ENCODE data around the gene BLACAT1. TPM values are rescaled to one million over a fixed set of nuclear protein-coding genes. Genes with fewer than 3 reads are reported as not detected.

BLACAT1 gene
- total RNA-seq, 1 donor from 2014 or later = 0.84 TPM

DNA sequence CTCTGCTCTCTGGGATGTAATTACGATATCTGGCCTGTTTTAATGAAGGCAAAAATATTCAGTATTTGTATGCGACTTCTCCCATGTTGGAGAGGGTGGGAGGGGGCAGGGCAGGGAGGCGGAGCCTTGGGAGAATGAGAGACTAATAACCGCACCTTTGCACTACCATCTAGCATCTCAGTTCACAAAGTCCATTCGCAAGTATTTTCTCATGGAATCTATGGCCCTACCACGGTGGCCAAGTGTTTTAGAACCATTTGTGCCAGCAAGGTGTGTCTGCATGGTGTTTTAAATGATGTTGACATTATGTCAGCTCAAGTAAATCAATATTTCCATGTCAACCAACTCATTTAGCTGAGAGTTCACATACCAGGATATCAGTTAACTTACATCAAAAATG is 14.3 kb upstream of the BLACAT1 start:
- H3K36me3 ChIP-seq = no peaks in the 10 kb centered on the region
- DNase-seq (no peak), ATAC-seq (no peak)
- H3K9me3 ChIP-seq = no peaks in the 10 kb centered on the region
- TF ChIP-seq, protein P1, sequence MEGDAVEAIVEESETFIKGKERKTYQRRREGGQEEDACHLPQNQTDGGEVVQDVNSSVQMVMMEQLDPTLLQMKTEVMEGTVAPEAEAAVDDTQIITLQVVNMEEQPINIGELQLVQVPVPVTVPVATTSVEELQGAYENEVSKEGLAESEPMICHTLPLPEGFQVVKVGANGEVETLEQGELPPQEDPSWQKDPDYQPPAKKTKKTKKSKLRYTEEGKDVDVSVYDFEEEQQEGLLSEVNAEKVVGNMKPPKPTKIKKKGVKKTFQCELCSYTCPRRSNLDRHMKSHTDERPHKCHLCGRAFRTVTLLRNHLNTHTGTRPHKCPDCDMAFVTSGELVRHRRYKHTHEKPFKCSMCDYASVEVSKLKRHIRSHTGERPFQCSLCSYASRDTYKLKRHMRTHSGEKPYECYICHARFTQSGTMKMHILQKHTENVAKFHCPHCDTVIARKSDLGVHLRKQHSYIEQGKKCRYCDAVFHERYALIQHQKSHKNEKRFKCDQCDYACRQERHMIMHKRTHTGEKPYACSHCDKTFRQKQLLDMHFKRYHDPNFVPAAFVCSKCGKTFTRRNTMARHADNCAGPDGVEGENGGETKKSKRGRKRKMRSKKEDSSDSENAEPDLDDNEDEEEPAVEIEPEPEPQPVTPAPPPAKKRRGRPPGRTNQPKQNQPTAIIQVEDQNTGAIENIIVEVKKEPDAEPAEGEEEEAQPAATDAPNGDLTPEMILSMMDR (IDR thresholded peaks at IDR 0.05) = no peak
- H3K27me3 ChIP-seq = peaks cover 7% of the 10 kb centered on the region
- intact Hi-C loops (cut with DNase I) = no loop called here
- H3K27ac ChIP-seq = no peak overlapping the region
- H3K4me3 ChIP-seq = no peak overlapping the region
- no peaks in the 10 kb centered on the region for H3K4me1 ChIP-seq

DNA sequence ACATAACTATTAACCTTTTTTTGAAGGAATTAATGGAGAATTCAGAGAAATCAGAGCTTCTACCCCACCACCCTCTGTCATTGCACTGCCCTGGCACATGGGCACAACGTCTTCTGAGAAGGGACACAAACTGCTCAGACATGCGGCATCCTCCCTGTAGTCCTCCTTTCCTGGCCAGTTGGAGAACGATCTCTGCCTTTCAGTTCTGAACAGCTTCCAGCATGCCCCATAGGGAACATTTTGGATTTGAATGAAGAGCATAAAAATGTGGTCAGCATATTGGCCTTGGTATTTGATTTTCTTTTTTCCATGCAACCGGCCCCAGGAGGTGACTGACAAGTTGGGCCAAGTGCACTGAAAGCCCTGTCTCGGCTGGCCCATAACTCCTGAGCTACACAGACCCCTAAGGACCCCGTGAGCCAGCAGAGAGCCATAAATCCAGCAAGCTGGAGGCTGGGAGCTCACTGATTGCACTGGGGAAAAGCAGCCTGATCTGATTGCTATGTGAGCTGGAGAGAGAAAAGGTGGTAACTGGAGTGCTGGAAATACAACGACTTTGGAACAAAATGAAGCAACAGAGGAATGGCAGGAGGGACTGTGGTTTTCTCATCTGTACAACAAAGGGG is 10.9 kb upstream of the BLACAT1 start:
- intact Hi-C loops (cut with DNase I) = no loop called here
- Histone ChIP-seq H3K27me3 (peaks cover 7% of the 10 kb centered on the region), H3K36me3 (no peaks in the 10 kb centered on the region), H3K9me3 (no peaks in the 10 kb centered on the region), H3K4me3 (no peak overlapping the region), H3K4me1 (no peaks in the 10 kb centered on the region), H3K27ac (no peak overlapping the region)
- ATAC-seq (no peak), DNase-seq (no peak)
- TF ChIP-seq, protein P1 (IDR thresholded peaks at IDR 0.05) = no peak

DNA sequence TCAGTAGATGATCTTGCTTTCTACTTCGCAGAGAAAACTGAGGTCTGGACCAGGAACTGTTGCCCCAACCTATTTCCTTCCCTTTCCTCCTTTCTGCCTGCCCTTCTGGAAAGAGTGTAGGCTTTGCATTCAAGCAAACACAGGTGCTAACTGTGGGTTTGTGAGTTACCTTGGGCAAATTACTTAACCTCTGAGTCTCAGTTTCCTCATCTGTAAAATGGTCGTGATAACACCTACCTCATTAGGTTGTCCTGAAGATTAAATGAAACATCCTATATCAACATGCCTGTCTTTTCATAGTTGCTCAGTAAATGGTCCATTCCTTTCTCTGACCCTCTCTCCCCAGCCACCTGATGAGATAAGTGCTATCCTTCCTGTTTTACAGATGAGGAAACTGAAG is 9.5 kb upstream of the BLACAT1 start:
- DNase-seq (no peak), ATAC-seq (no peak)
- H3K9me3 ChIP-seq = no peaks in the 10 kb centered on the region
- H3K36me3 ChIP-seq = no peaks in the 10 kb centered on the region
- no peak overlapping the region for H3K27ac ChIP-seq
- no peak overlapping the region for H3K4me3 ChIP-seq
- intact Hi-C loops (cut with DNase I) = no loop called here
- peaks cover 7% of the 10 kb centered on the region for H3K27me3 ChIP-seq
- TF ChIP-seq, protein P1 (IDR thresholded peaks at IDR 0.05) = no peak
- no peaks in the 10 kb centered on the region for H3K4me1 ChIP-seq

DNA sequence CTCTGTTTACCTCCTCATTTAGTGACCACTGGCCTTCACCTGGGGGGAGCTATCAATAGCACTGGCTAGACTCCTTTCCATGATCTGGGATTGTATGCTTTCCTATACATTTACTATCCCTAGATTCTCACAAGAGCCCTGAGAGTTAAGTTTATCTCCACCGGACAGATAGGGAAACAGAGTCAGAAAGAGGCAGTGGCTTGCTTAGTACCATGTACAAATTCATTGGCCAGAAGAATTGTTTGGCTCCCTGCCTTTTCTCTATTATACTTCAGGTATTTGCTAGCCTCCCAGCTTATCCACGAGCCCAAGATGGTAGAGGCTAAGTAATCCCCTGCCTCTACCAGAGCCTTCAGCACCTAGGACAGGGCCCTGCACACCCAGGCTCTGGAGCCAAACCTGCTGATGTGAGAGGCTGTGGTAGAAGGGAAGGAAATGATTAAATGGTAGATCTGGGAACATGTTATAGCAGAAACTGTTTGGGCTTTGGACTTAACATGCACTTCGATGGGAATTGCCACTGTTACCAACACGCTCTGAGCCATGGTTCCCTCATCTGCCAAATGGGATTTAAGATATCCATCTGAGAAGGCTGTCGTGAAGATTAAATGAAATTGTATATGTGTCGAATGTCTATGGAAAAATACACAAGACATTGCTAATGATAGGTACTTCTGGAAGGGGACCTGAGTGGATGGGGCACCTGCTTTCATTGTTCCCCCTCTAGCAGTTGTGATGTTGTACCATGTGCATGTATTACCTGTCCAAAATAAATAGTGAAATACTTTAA is 3.1 kb upstream of the BLACAT1 start:
- no peaks in the 10 kb centered on the region for H3K9me3 ChIP-seq
- peak; percentile 70 for ATAC-seq

DNA sequence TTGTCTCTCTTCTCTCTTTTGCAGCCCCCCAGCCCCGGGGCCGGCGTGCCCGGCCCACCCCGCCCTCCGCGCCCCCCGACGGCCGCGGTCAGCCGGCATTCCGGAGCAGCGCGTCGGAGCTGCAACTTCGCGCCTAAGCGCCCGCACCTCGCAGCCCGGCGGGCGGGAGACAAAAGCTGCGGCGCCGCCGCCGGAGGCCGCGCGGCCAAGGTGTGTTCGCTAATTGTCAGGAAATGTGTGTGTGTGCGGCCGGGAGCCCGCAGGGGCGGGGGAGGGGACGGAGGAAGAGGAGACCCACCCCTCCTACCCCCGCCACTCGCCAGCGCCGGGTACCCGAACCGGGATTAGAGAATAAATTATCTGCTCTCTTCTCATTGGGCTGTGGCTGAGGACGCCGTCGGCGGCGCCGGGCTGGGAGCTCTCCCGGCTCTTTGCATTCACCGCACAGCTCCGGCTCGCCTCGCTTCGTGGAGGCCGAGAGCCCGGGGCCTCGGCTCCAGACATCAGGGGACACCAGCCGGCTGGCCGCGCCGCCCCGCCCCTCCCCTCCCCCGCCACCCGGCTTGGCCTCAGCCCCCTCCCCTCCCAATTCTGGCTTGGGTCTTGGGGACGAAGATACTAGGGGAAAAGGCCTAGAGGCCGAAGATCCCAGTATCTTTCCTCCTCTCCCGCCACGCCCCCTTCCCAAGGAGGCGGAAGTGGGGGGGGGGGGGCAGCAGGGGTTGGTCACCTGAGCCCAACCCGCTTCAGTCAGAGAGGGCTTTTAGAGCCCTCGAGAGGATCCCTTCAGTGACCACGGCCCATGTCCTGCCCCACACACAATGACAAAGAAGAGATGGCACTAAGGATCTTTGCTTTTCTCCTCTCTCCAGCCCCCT is 1.3 kb upstream of the BLACAT1 start:
- TF ChIP-seq, protein P1 (IDR thresholded peaks at IDR 0.05) = no peak
- no peaks in the 10 kb centered on the region for H3K36me3 ChIP-seq
- peaks cover 17% of the 10 kb centered on the region for H3K4me1 ChIP-seq
- no peaks in the 10 kb centered on the region for H3K9me3 ChIP-seq
- H3K27ac ChIP-seq = no peak overlapping the region
- intact Hi-C loops (cut with DNase I) = no loop called here
- peak overlapping the region; percentile 19 for H3K4me3 ChIP-seq
- no peak for ATAC-seq
- DNase-seq = no peak
- H3K27me3 ChIP-seq = peaks cover 76% of the 10 kb centered on the region

More for the DNA sequence above, 3.1 kb upstream of the BLACAT1 start:
- H3K4me3 ChIP-seq = no peak overlapping the region
- H3K27me3 ChIP-seq = peaks cover 58% of the 10 kb centered on the region
- H3K4me1 ChIP-seq = peaks cover 17% of the 10 kb centered on the region
- H3K36me3 ChIP-seq = no peaks in the 10 kb centered on the region
- no peak overlapping the region for H3K27ac ChIP-seq
- TF ChIP-seq, protein P1 (IDR thresholded peaks at IDR 0.05) = no peak
- intact Hi-C loops (cut with DNase I) = no loop called here
- peak; percentile 55 for DNase-seq
